Nephron (organoid): Measurements from ENCODE around the gene PPP1R2C.

ENCODE experiments used
- H3K27ac Mint-ChIP-seq, 3 experiments: 2 replicates each; pipeline ENCODE4 v1.8.0; 2020; ENCODE audit warnings: mixed read lengths in 3 of 3, mild to moderate bottlenecking in 2 of 3, moderate library complexity in 1 of 3
- H3K27me3 Mint-ChIP-seq: 2 replicates; pipeline ENCODE4 v1.8.0; 2021; ENCODE audit warnings: low read depth, mild to moderate bottlenecking, moderate library complexity, mixed read lengths
- H3K36me3 Mint-ChIP-seq: 2 replicates; pipeline ENCODE4 v1.8.0; 2020; ENCODE audit warnings: low read depth, mixed read lengths
- H3K4me1 Mint-ChIP-seq: 2 replicates; pipeline ENCODE4 v1.8.0; 2020; ENCODE audit warnings: mixed read lengths
- H3K4me3 Mint-ChIP-seq, 3 experiments: 2 replicates each; pipeline ENCODE4 v1.8.0; 2020; ENCODE audit warnings: mild to moderate bottlenecking in 3 of 3, mixed read lengths in 3 of 3, moderate library complexity in 2 of 3
- H3K9me3 Mint-ChIP-seq: 2 replicates; pipeline ENCODE4 v1.8.0; 2020; ENCODE audit warnings: mixed read lengths
- TF ChIP-seq, protein P1 (sequence below), 3 experiments: fragments of 200-600 bp; sonication (generic); IDR thresholded peaks; one replicate each; pipeline ENCODE4 v1.5.0; 2021; ENCODE audit warnings: antibody characterized with exemption in 3 of 3; ENCODE audit not compliant: unreplicated experiment in 3 of 3

The PPP1R2C gene

GRCh38 chrX:42818151-42818921, 40.4 kb upstream of the PPP1R2C start:
- Mint-ChIP-seq H3K4me3 (no peak overlapping the region), H3K27me3 (peaks cover 4% of the 10 kb centered on the region), H3K36me3 (no peaks in the 10 kb centered on the region), H3K9me3 (peaks cover 28% of the 10 kb centered on the region), H3K27ac (no peak overlapping the region), H3K4me1 (no peaks in the 10 kb centered on the region)
- TF ChIP-seq, protein P1, sequence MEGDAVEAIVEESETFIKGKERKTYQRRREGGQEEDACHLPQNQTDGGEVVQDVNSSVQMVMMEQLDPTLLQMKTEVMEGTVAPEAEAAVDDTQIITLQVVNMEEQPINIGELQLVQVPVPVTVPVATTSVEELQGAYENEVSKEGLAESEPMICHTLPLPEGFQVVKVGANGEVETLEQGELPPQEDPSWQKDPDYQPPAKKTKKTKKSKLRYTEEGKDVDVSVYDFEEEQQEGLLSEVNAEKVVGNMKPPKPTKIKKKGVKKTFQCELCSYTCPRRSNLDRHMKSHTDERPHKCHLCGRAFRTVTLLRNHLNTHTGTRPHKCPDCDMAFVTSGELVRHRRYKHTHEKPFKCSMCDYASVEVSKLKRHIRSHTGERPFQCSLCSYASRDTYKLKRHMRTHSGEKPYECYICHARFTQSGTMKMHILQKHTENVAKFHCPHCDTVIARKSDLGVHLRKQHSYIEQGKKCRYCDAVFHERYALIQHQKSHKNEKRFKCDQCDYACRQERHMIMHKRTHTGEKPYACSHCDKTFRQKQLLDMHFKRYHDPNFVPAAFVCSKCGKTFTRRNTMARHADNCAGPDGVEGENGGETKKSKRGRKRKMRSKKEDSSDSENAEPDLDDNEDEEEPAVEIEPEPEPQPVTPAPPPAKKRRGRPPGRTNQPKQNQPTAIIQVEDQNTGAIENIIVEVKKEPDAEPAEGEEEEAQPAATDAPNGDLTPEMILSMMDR (IDR thresholded peaks at IDR 0.05; ENCODE audit: unreplicated experiment in 3 of 3): no peak

DNA sequence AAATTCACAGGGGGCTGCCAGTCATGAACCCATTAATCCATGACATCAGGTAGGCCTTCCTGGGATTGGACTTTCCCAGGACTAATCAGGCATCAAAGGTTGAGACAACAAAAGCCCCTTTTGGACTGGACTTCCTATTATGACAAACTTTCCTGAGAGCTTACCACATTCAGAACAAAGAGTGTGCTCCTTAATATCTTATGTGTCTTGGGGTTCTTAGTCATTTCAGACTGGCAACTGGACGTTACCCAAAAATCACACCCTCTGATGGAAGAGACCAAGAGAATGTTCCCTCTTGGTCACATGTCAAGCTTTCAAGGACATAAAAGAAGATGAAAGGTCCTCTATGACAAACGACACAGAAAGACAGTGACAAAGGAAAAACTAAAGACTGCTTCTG, 31.6 kb upstream of the PPP1R2C start:
- TF ChIP-seq, protein P1 (IDR thresholded peaks at IDR 0.05; ENCODE audit: unreplicated experiment in 3 of 3): no peak
- Mint-ChIP-seq H3K27ac (no peak overlapping the region), H3K4me1 (no peaks in the 10 kb centered on the region), H3K4me3 (no peak overlapping the region), H3K9me3 (peaks cover 25% of the 10 kb centered on the region), H3K27me3 (no peaks in the 10 kb centered on the region), H3K36me3 (no peaks in the 10 kb centered on the region)

DNA sequence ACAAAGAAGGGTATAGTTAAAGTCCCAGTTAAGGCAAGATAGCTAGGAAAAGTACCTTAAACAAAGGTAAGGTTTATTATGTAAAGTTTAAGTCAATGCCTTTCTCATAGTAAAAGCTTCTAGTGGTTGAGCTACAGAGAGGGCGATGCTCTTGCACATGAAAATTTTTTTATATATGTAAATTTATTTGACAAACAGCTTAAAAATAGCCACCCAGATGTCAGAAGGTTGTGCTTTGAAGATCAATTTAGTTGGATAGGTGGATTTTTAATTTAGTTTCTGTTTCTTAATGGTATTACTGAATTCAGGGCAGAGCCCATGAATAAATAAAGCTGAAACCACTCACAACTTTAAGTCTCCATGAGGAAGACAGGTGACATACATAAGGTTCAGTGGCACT, 29.4 kb upstream of the PPP1R2C start:
- H3K27ac Mint-ChIP-seq: no peak overlapping the region
- no peak overlapping the region for H3K4me3 Mint-ChIP-seq
- peaks cover 8% of the 10 kb centered on the region for H3K9me3 Mint-ChIP-seq
- no peaks in the 10 kb centered on the region for H3K4me1 Mint-ChIP-seq
- TF ChIP-seq, protein P1 (IDR thresholded peaks at IDR 0.05; ENCODE audit: unreplicated experiment in 3 of 3): no peak
- H3K36me3 Mint-ChIP-seq: no peaks in the 10 kb centered on the region
- no peaks in the 10 kb centered on the region for H3K27me3 Mint-ChIP-seq

DNA sequence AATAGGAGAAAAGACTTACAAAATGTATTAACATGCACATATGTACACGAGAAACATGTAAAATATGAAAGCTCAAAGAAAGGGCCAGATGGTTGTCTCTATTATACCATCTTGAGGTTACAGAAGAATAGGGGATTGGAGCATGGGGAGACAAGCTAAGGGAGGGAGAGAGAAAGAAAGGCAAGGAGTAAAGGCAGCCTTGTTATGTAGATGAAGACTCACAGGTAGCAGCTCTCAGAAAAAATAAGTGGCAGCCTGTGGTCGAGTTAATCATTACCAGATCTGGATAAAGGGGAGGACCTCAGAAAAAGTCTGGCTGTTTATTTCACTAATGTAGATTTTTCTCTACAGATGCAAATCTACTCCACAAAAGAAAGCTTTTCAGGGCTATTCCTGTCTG, 26.6 kb upstream of the PPP1R2C start:
- no peak overlapping the region for H3K27ac Mint-ChIP-seq
- no peaks in the 10 kb centered on the region for H3K27me3 Mint-ChIP-seq
- no peak overlapping the region for H3K4me3 Mint-ChIP-seq
- no peaks in the 10 kb centered on the region for H3K36me3 Mint-ChIP-seq
- no peaks in the 10 kb centered on the region for H3K4me1 Mint-ChIP-seq
- TF ChIP-seq, protein P1 (IDR thresholded peaks at IDR 0.05; ENCODE audit: unreplicated experiment in 3 of 3): no peak
- H3K9me3 Mint-ChIP-seq: no peaks in the 10 kb centered on the region

- no peaks in the 10 kb centered on the region for H3K4me1 Mint-ChIP-seq
- no peaks in the 10 kb centered on the region for H3K27me3 Mint-ChIP-seq
- H3K36me3 Mint-ChIP-seq: no peaks in the 10 kb centered on the region
- no peak overlapping the region for H3K4me3 Mint-ChIP-seq
- H3K27ac Mint-ChIP-seq: no peak overlapping the region
- TF ChIP-seq, protein P1 (IDR thresholded peaks at IDR 0.05; ENCODE audit: unreplicated experiment in 3 of 3): no peak
- no peaks in the 10 kb centered on the region for H3K9me3 Mint-ChIP-seq
Measured at GRCh38 chrX:42803320-42803719, 25.4 kb upstream of the PPP1R2C start.

- no peak overlapping the region for H3K27ac Mint-ChIP-seq
- H3K27me3 Mint-ChIP-seq: no peaks in the 10 kb centered on the region
Measured at GRCh38 chrX:42797651-42798269, 19.8 kb upstream of the PPP1R2C start.

More at GRCh38 chrX:42797651-42798269, 19.8 kb upstream of the PPP1R2C start:
- H3K4me3 Mint-ChIP-seq: no peak overlapping the region
- H3K36me3 Mint-ChIP-seq: no peaks in the 10 kb centered on the region
- H3K9me3 Mint-ChIP-seq: peaks cover 6% of the 10 kb centered on the region
- TF ChIP-seq, protein P1 (IDR thresholded peaks at IDR 0.05; ENCODE audit: unreplicated experiment in 3 of 3): no peak
- no peaks in the 10 kb centered on the region for H3K4me1 Mint-ChIP-seq
